ENCODE measurements around the gene LAP3.

DNA sequence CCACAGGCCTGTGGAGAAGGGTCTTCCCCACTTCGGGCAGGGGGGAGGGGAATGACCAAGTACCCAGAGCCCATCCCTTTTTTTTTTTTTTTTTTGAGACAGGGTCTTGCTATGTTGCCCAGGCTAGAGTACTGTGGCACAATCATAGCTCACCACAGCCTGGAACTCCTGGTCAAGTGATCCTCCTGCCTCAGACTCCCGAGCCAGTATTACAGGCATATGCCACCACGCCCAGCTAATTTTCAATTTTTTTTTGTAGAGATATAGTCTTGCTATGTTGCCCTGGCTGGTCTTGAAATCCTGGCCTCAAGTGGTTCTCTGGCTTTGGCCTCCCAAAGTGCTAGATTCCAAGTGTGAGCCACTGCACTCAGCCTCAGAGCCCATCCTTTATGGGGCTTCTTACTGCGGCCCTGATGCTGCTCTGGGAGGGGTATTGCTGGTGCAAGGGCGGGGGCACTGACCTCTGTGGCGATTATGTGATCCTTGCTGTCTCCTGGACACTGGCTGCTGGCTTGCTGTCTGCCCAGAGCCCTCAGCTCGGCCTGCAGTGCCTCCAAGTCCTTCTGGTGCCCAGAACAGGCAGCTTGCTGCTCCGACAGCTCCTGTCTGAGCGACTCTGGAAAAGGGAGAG, 70.3 kb downstream of the LAP3 start:
- TF ChIP-seq EZH2 (IDR thresholded peaks at IDR 0.05; ENCODE audit: low read length, unreplicated experiment) (no peak), CTCF (conservative IDR thresholded peaks at IDR 0.05; ENCODE audit: low read depth, low read length) (no peak), EZH2phosphoT487 (IDR thresholded peaks at IDR 0.05; ENCODE audit: borderline replicate concordance, low read length) (no peak)
